SK-N-SH (cell line): ENCODE data around the gene GDF2. TPM values are rescaled to one million over a fixed set of nuclear protein-coding genes. Genes with fewer than 3 reads are reported as not detected.

ENCODE experiments used
- CTCF ChIA-PET: fragments of 300-600, 350-600 bp; formaldehyde crosslinking; extraction: SDS; loops from one replicate; lab custom pipeline; 2021; lab: Yijun Ruan, JAX
- POLR2A ChIA-PET: fragments of 350-600 bp; sonication (Branson Sonifier 250); formaldehyde crosslinking; extraction: SDS; loops from one replicate; lab custom pipeline; 2020; ENCODE audit warnings: antibody characterized with exemption, inconsistent platforms; lab: Yijun Ruan, JAX
- DNase-seq: peaks from one replicate; pipeline ENCODE4 v3.0.0; 2012
- H2AFZ ChIP-seq: fragments of 200-600 bp; sonication (generic); 2 replicates; pipeline ENCODE4 v1.8.1; 2016; ENCODE audit warnings: antibody characterized with exemption, mild to moderate bottlenecking, low read depth
- H3F3A ChIP-seq: fragments of 200-600 bp; sonication (generic); replicated peaks from 2 replicates; pipeline ENCODE3; 2016; ENCODE audit warnings: antibody characterized with exemption, mild to moderate bottlenecking; ENCODE audit not compliant: insufficient read depth
- H3K27ac ChIP-seq, 2 experiments: fragments of 200-500 bp in 1 of 2; fragments of 200-600 bp in 1 of 2; sonication (Bioruptor generic) in 1 of 2; sonication (generic), shearing (Covaris generic) in 1 of 2; 2 replicates each; pipeline versions ENCODE4 v1.5.1 to v1.6.1; 2014 to 2016; ENCODE audit warnings: low read depth in 2 of 2, inconsistent platforms in 1 of 2, low read length in 1 of 2, mild to moderate bottlenecking in 1 of 2, mixed read lengths in 1 of 2
- H3K27me3 ChIP-seq: fragments of 200-600 bp; sonication (generic), shearing (Covaris generic); 2 replicates; pipeline ENCODE4 v1.6.1; 2016; ENCODE audit warnings: mixed run types; ENCODE audit not compliant: insufficient read depth
- H3K36me3 ChIP-seq, 2 experiments: fragments of 200-500 bp in 1 of 2; fragments of 200-600 bp in 1 of 2; sonication (Bioruptor generic) in 1 of 2; sonication (generic) in 1 of 2; replicated peaks in 1 of 2; 2 replicates each; pipeline versions ENCODE3 to v1.5.1; 2014 to 2016; ENCODE audit warnings: low read length in 1 of 2, mild to moderate bottlenecking in 1 of 2; ENCODE audit not compliant: insufficient read depth in 2 of 2, control insufficient read depth in 1 of 2
- H3K4me1 ChIP-seq, 2 experiments: fragments of 200-500 bp in 1 of 2; fragments of 200-600 bp in 1 of 2; sonication (Bioruptor generic) in 1 of 2; sonication (generic), shearing (Covaris generic) in 1 of 2; 2 replicates each; pipeline versions ENCODE4 v1.5.1 to v1.6.1; 2014 to 2016; ENCODE audit warnings: low read depth in 1 of 2, low read length in 1 of 2, mixed run types in 1 of 2; ENCODE audit not compliant: insufficient read depth in 2 of 2, control insufficient read depth in 1 of 2
- H3K4me2 ChIP-seq: fragments of 200-600 bp; sonication (generic), shearing (Covaris generic); 2 replicates; pipeline ENCODE4 v1.6.1; 2017; ENCODE audit warnings: mixed run types
- H3K4me3 ChIP-seq, 2 experiments: fragments of 200-500 bp in 1 of 2; fragments of 200-600 bp in 1 of 2; sonication (Bioruptor generic) in 1 of 2; sonication (generic), shearing (Covaris generic) in 1 of 2; 2 replicates each; pipeline versions ENCODE4 v1.5.1 to v1.8.1; 2014 to 2016; ENCODE audit warnings: low read depth in 2 of 2, inconsistent platforms in 1 of 2, low read length in 1 of 2, mild to moderate bottlenecking in 1 of 2, mixed read lengths in 1 of 2, moderate library complexity in 1 of 2
- H3K79me2 ChIP-seq: fragments of 200-600 bp; sonication (generic); 2 replicates; pipeline ENCODE4 v1.8.1; 2017; ENCODE audit warnings: mild to moderate bottlenecking; ENCODE audit not compliant: insufficient read depth
- H3K9ac ChIP-seq: fragments of 200-600 bp; sonication (generic); 2 replicates; pipeline ENCODE4 v1.6.1; 2017; ENCODE audit warnings: mixed run types
- H3K9me2 ChIP-seq: fragments of 200-600 bp; sonication (generic); 2 replicates; pipeline ENCODE4 v1.6.1; 2017; ENCODE audit warnings: mixed run types
- H3K9me3 ChIP-seq: fragments of 200-600 bp; sonication (generic); 2 replicates; pipeline ENCODE4 v1.6.1; 2017; ENCODE audit warnings: mixed run types, mild to moderate bottlenecking, moderate library complexity
- H4K20me1 ChIP-seq: fragments of 200-600 bp; sonication (generic); 2 replicates; pipeline ENCODE4 v1.6.1; 2017; ENCODE audit warnings: mild to moderate bottlenecking, mixed run types; ENCODE audit not compliant: insufficient read depth
- FOSL2 ChIP-seq: IDR thresholded peaks from 2 replicates; pipeline ENCODE4 v1.4.0; 2012; ENCODE audit warnings: low read depth, mild to moderate bottlenecking, moderate library complexity, borderline replicate concordance
- FOXJ3 ChIP-seq: sonication (generic); formaldehyde crosslinking; IDR thresholded peaks from 2 replicates; pipeline ENCODE4 v1.5.1; 2020; ENCODE audit warnings: mild to moderate bottlenecking, missing genetic modification reagents
- IRF3 ChIP-seq: fragments of 150-350 bp; IDR thresholded peaks from 2 replicates; pipeline ENCODE4 v1.6.1; 2016; ENCODE audit warnings: mild to moderate bottlenecking, low read depth, low read length
- MEF2A ChIP-seq: IDR thresholded peaks from 2 replicates; pipeline ENCODE4 v1.4.0; 2012; ENCODE audit warnings: low read depth, borderline replicate concordance
- NRF1 ChIP-seq: IDR thresholded peaks from 2 replicates; pipeline ENCODE4 v1.6.1; 2012; ENCODE audit warnings: low read depth, mild to moderate bottlenecking, low read length
- POLR2AphosphoS5 ChIP-seq: IDR thresholded peaks from 2 replicates; pipeline ENCODE4 v1.6.1; 2012; ENCODE audit warnings: low read depth, low read length
- RAD21 ChIP-seq: IDR thresholded peaks from 2 replicates; pipeline ENCODE4 v1.6.1; 2012; ENCODE audit warnings: mild to moderate bottlenecking, low read length
- SIN3A ChIP-seq: IDR thresholded peaks from 2 replicates; pipeline ENCODE4 v1.6.1; 2012; ENCODE audit warnings: low read depth, mild to moderate bottlenecking, low read length, moderate library complexity, borderline replicate concordance
- TAF1 ChIP-seq: IDR thresholded peaks from 2 replicates; pipeline ENCODE4 v1.6.1; 2012; ENCODE audit warnings: low read depth, mild to moderate bottlenecking, low read length, moderate library complexity, borderline replicate concordance
- TCF12 ChIP-seq: IDR thresholded peaks from 2 replicates; pipeline ENCODE4 v1.4.0; 2012
- WGBS: methylation state at CpG from one replicate; pipeline ENCODE4 v1.1.6; 2017; ENCODE audit warnings: low lambda C conversion rate; 5-methylcytosine and 5-hydroxymethylcytosine counted together
- polyA plus RNA-seq, 3 experiments: library from polyadenylated mRNA; depleted of rRNA; stranded (reverse); fragments of >200 nt; gene quantifications; 2 replicates each; pipeline ENCODE4 v1.2.3, GENCODE V29; 2012
- TF ChIP-seq, protein P1 (sequence below): IDR thresholded peaks from 2 replicates; pipeline ENCODE4 v1.6.1; 2012; ENCODE audit warnings: mild to moderate bottlenecking, low read depth, low read length, moderate library complexity
- TF ChIP-seq, protein P2 (sequence below): fragments of 200-600 bp; sonication (generic); IDR thresholded peaks from 2 replicates; pipeline ENCODE4 v1.6.1; 2017; ENCODE audit warnings: antibody characterized with exemption, mild to moderate bottlenecking, moderate library complexity

Gene GDF2
- polyA plus RNA-seq, 1 of the 3 experiments (the other 2 are of a cell fraction) = not detected

DNA sequence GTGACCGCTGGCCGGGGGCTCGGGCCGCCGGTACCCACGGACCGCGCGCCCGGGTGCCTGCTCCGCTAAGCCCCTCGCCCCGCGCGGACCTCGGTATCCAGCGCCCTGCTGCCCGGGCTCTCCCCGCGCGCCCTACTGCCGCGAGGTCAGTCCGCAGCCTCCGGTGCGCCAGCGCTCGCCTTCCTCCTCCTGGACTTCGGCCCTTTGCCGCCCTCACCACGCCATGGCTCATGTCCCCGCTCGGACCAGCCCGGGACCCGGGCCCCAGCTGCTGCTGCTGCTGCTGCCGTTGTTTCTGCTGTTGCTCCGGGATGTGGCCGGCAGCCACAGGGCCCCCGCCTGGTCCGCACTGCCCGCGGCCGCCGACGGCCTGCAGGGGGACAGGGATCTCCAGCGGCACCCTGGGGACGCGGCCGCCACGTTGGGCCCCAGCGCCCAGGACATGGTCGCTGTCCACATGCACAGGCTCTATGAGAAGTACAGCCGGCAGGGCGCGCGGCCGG lies 21.8 kb upstream of the GDF2 start:
- peak overlapping the region in 1 of 2 experiments; percentile 71; a peak in 1 of 4 replicates for H3K27ac ChIP-seq
- POLR2A ChIA-PET = interaction anchor here (0.5 to 1.7 kb wide), 4 partner anchors 13 to 266 kb away, joined by 4 to 5 read pairs (median 4); no protein-coding TSS in a partner anchor
- TF ChIP-seq IRF3 = no peak
- TF ChIP-seq, protein P1, sequence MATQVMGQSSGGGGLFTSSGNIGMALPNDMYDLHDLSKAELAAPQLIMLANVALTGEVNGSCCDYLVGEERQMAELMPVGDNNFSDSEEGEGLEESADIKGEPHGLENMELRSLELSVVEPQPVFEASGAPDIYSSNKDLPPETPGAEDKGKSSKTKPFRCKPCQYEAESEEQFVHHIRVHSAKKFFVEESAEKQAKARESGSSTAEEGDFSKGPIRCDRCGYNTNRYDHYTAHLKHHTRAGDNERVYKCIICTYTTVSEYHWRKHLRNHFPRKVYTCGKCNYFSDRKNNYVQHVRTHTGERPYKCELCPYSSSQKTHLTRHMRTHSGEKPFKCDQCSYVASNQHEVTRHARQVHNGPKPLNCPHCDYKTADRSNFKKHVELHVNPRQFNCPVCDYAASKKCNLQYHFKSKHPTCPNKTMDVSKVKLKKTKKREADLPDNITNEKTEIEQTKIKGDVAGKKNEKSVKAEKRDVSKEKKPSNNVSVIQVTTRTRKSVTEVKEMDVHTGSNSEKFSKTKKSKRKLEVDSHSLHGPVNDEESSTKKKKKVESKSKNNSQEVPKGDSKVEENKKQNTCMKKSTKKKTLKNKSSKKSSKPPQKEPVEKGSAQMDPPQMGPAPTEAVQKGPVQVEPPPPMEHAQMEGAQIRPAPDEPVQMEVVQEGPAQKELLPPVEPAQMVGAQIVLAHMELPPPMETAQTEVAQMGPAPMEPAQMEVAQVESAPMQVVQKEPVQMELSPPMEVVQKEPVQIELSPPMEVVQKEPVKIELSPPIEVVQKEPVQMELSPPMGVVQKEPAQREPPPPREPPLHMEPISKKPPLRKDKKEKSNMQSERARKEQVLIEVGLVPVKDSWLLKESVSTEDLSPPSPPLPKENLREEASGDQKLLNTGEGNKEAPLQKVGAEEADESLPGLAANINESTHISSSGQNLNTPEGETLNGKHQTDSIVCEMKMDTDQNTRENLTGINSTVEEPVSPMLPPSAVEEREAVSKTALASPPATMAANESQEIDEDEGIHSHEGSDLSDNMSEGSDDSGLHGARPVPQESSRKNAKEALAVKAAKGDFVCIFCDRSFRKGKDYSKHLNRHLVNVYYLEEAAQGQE = no peak
- TF ChIP-seq FOXJ3 = no peak
- TF ChIP-seq MEF2A = no peak
- TF ChIP-seq, protein P2, sequence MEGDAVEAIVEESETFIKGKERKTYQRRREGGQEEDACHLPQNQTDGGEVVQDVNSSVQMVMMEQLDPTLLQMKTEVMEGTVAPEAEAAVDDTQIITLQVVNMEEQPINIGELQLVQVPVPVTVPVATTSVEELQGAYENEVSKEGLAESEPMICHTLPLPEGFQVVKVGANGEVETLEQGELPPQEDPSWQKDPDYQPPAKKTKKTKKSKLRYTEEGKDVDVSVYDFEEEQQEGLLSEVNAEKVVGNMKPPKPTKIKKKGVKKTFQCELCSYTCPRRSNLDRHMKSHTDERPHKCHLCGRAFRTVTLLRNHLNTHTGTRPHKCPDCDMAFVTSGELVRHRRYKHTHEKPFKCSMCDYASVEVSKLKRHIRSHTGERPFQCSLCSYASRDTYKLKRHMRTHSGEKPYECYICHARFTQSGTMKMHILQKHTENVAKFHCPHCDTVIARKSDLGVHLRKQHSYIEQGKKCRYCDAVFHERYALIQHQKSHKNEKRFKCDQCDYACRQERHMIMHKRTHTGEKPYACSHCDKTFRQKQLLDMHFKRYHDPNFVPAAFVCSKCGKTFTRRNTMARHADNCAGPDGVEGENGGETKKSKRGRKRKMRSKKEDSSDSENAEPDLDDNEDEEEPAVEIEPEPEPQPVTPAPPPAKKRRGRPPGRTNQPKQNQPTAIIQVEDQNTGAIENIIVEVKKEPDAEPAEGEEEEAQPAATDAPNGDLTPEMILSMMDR = no peak
- no peak for TF ChIP-seq RAD21
- no peak for TF ChIP-seq SIN3A
- no peak for TF ChIP-seq FOSL2
- TF ChIP-seq NRF1 = no peak
- no peak for TF ChIP-seq POLR2AphosphoS5
- TF ChIP-seq TCF12 = no peak
- TF ChIP-seq TAF1 = no peak
- TF ChIP-seq, all 33 proteins: peak for 0
- Histone ChIP-seq H2AFZ (no peak overlapping the region), H3F3A (no peaks in the 10 kb centered on the region), H3K36me3 (no peaks in the 10 kb centered on the region), H3K27me3 (peaks cover 43% of the 10 kb centered on the region), H3K4me3 (peak overlapping the region in 1 of 2 experiments; percentile 49; a peak in 2 of 4 replicates), H3K9me3 (no peaks in the 10 kb centered on the region), H3K79me2 (no peaks in the 10 kb centered on the region), H3K4me1 (peaks cover 0 to 58% of the 10 kb centered on the region in 2 experiments; a peak in 1 of 4 replicates), H4K20me1 (no peaks in the 10 kb centered on the region), H3K4me2 (peak overlapping the region; percentile 19; the same call in 1 of the 2 replicates), H3K9me2 (no peaks in the 10 kb centered on the region), H3K9ac (no peak overlapping the region)
- CTCF ChIA-PET = interaction anchor here (4.3 to 5.2 kb wide), 2 partner anchors 11 to 276 kb away, joined by 28 to 50 read pairs; no protein-coding TSS in a partner anchor
- peak; percentile 73 for DNase-seq
- 43% methylated on average over 5 of the region's 57 CpGs for WGBS
